ENCODE measurements around the gene RPL5.

- TF ChIP-seq, protein P1, sequence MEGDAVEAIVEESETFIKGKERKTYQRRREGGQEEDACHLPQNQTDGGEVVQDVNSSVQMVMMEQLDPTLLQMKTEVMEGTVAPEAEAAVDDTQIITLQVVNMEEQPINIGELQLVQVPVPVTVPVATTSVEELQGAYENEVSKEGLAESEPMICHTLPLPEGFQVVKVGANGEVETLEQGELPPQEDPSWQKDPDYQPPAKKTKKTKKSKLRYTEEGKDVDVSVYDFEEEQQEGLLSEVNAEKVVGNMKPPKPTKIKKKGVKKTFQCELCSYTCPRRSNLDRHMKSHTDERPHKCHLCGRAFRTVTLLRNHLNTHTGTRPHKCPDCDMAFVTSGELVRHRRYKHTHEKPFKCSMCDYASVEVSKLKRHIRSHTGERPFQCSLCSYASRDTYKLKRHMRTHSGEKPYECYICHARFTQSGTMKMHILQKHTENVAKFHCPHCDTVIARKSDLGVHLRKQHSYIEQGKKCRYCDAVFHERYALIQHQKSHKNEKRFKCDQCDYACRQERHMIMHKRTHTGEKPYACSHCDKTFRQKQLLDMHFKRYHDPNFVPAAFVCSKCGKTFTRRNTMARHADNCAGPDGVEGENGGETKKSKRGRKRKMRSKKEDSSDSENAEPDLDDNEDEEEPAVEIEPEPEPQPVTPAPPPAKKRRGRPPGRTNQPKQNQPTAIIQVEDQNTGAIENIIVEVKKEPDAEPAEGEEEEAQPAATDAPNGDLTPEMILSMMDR (IDR thresholded peaks at IDR 0.05) = peak; percentile 80
- TF ChIP-seq EZH2 (IDR thresholded peaks at IDR 0.05; ENCODE audit: borderline replicate concordance, insufficient read depth, low read depth, low read length, poor library complexity, severe bottlenecking) = no peak
Measured at GRCh38 chr1:92817986-92818764, 13.7 kb upstream of the RPL5 start.
